DMS 273 treated with DMSO at 0.1 percent for 48 hours (cell line): Measurements from ENCODE around the gene EXOC6B.

Experiments
- DNase-seq: peaks from one replicate; lab custom pipeline; 2025; lab: John Stamatoyannopoulos, UW

Gene EXOC6B

DNA sequence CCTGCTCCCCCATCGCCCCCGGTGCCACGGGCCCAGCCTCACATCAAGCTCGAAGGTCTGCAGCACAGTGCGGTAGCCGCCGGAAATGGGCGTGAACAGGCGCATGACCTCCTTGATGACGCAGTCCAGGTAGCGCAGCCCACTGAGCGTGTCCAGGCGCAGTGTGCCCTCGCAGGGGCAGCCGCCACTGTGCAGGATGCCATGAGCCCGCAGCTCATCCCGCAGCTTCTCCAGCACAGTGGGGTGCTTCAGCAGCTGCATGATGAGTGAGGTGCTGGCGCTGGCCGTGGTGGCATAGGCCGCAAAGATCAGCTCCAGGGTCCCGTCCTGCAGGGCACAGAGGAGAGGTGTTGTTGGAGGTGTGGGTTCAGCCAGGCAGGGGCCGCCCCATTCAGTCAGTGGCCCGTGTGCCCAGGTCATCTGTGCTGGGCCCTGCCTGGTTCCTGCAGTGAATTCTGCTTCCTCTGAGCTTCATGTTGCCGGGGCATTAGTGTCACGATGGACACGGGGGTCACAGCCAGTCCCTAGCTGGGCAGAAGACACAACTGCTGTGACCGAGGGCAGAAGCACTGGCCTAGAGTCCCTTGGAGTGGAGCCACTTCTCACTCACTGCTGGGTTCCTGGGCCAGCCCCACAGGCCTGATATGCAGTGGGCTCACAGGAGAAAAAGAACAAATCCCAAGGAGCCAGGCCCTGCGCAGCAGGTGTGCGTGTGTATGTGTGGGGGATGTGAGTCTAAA lies 692.7 kb downstream of the EXOC6B start:
- no peak for DNase-seq

DNA sequence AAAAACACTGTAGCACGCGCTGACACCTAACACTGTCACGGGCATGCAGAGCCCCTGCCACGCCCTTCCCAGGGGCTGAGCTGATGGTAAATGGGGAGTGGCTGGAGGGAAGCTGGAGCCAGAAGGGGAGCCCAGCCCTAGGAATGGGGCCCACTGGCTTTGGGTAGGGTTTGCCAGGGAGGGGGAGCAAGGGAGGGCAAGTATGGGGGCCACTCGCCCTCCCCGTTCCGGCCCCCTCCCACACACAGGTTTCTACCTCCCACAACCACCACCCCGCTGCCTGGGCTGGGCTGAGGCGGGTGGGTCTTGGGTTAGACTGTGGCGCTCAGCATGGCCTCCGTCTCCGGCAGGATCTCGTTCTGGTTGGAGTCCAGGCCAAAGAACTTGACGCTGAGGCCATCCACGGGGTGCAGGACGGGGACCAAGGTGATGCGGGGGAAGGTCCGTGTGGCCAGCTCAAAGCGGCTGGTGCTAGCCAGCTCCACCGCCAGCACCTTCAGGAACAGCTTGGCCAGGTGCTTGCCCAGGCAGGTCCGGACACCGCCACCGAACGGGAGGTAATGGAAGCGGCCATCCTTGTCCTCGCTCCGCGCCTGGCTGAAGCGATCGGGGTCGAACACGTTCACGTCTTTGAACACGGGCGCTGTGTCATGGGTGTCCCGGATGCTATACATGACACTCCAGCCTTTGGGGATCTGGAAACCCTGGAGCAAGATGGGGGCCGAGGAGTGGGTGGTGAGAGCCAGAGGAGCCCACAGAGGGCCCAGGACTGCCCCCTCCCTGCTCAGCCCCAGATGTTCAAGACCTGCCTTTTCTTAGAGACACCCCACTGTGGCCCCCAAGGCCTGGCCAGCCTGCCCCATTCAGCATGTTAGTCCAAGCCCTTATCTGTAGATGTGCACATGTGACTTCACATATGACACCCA lies 693.7 kb downstream of the EXOC6B start:
- no peak for DNase-seq

DNA sequence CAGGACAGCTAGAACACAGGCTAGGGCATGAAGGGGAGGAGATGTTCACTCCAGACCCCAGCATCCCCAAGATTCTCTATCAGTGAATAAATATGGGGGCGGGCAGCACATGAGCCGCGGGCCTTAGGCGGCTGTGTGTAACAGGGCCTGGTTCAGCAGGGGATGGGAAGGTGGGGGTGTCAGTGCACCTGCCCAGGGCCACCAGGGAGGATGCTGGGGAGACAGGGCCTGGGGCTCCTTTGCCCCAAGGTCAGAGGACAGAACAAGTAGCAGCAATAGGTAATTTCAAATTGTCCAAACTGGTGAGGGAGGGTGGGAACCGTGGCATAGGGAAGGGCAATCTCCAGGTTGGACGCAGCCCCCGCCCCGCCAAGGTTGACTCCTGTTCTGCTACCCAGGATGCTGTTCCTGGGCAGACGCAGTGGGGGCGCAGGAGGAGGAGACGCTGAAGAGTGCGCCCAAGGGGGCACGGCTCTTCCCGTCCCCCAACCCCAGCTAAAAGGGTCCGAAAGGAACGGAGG lies 694.4 kb downstream of the EXOC6B start:
- no peak for DNase-seq

DNA sequence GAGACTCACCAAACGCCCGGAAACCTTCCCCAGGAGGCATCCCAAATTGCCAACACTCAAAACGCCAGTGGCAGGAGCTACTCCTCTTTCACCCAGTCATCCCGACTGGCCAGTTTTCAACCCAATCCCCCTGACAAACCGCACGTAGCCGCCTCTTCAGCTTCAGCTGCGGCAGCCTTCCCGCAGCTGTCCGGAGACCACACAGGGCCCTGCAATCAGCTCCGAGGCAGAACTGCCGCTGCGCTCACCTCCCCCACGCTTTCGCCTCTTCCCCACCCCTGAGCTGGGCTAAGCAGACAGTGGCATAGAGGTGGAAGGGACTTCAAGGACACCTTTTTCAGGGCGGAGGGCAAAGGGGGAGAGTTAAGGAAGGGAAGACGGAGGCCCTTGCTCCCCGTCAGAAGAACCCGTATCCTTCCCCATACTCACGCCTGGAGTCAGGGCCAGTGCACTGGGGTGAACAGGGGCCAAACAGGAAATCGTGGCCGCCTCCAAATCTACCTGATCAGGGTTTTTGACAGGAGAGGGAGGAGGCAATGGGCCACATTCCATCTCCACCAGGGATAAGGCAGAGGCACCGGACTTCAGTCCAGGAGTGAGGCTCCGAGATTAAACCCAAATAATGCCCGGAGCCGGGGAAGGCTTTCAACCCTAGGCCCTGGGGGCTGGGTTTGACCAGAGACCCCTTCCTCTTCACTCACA lies 695.0 kb downstream of the EXOC6B start:
- no peak for DNase-seq

DNA sequence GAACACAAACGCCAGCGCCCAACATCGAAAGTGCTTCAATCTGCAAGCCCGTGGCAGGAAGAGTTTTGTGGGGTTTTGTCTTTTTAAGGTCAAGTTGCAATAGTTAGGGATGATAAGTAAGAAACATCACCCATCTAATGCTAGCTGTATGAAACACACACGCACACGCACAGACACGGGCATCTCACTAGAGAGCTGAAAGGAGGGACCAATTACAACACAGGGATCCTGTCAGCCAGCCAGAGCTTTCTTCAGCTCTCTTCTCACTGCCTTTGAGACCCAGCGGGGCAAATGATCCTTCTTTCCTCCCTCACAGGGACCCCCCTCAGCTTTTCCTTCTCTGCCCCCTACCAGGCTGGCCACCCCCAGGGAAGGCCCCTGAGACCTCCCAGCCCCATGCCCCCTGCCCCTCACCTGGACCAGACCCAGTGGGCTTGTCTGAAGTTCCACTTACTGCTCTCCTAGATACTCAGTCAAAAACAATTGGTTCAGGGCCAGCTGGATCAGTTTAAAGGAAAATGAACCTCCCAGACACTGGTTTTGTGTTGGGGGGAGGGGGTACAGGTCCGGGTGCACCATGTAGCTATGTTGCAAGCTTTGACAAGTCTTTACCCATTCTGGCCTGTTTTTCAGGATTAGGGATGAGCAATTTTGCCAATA lies 696.0 kb downstream of the EXOC6B start:
- no peak for DNase-seq

DNA sequence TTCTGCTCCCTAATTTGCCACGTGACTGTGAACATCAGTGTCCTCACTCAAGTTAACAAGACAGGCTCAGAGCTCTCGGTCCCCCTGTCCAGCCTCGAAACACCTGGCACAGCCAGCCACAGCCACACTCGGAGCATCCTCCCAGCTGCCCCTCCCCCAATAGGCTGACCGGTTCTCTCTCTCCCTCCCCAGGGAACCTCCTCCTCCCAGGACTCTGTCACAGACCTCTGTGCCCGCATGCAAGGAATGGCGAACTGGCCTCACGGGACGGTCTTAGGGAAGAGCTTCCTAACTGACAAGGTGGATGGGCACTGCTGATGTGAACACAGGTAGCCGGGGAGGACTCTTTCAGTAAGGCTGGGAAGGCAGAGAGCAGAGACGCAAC lies 697.0 kb downstream of the EXOC6B start:
- no peak for DNase-seq

GRCh38 chr2:72128059-72128842 lies 697.6 kb downstream of the EXOC6B start:
- no peak for DNase-seq

DNA sequence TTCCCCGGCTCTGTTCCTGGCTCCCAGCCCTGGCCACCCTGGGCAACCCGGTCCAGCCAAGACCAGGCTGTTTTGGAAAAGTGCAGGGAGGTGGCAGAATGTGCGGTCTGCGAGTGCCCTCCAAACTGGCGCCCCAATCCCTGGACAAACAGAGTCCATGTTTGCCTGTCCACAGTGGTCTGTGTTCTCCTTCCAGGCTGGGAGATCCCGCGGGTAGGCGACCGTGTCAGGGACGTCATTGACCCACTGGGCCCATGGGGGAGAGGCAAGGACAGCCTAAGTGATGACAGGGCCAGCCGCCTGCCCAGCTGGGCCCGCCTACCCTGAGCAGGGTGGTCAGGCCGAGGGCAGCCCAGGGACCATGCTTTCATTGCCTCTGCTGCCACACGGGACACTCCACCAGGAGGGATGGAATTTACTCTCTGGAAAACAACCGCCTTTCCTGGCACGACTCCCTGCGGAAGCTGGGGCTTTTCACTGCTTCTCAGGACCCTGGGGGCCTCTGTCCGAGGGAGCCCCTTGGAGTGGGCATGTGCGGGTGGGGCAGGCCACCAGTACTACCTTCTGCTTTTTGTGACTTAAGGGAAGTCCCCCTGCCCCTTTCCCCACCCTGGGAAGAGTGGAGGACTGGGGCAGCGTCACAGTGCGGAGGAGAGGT lies 698.3 kb downstream of the EXOC6B start:
- no peak for DNase-seq

GRCh38 chr2:72126186-72127100 lies 699.4 kb downstream of the EXOC6B start:
- DNase-seq: no peak
